Upper lobe of left lung (tissue), 4 donors: ENCODE measurements around the gene TAGLN2.

Experiments used
- CTCF ChIP-seq, 6 experiments: fragments of 450-650 bp in 4 of 6; fragments of 200-600 bp in 2 of 6; sonication (generic) in 2 of 6; IDR thresholded peaks; one replicate each; pipeline ENCODE4 v1.5.1; 2016 to 2019; ENCODE audit warnings: antibody characterized with exemption in 6 of 6
- EP300 ChIP-seq, 4 donors: sonication (generic); formaldehyde crosslinking; IDR thresholded peaks; one replicate each; pipeline ENCODE4 v1.5.1; 2017; ENCODE audit warnings: antibody characterized with exemption in 4 of 4, control low read depth in 2 of 4
- POLR2AphosphoS5 ChIP-seq, 2 donors: sonication (generic); formaldehyde crosslinking; IDR thresholded peaks; one replicate each; pipeline ENCODE4 v1.5.1; 2017; ENCODE audit warnings: antibody characterized with exemption in 2 of 2

- TF ChIP-seq POLR2AphosphoS5 (IDR thresholded peaks at IDR 0.05) (no peak), CTCF (IDR thresholded peaks at IDR 0.05) (no peak), EP300 (IDR thresholded peaks at IDR 0.05) (no peak)
These were observed 10.5 kb upstream of the TAGLN2 start for GRCh38 chr1:159935719-159936272.
